Effector memory CD4-positive, alpha-beta T cell (primary cell): ENCODE measurements around the gene BICRA.
"Not testable (repeated sequence)": the region's sequence is repeated elsewhere in the genome, so short reads cannot be mapped to it uniquely, and the experiment has no call there.

Source experiments
- DNase-seq, 3 donors: peaks; one replicate each; pipeline ENCODE4 v3.0.0-alpha.2; 2020
- H3K27ac ChIP-seq: 2 replicates; pipeline ENCODE4 v1.7.0; 2013; ENCODE audit warnings: mild to moderate bottlenecking, low read length, moderate library complexity; ENCODE audit not compliant: insufficient read depth, poor library complexity, severe bottlenecking
- H3K27me3 ChIP-seq: replicated peaks from 2 replicates; pipeline ENCODE4 v1.7.0; 2013; ENCODE audit warnings: mild to moderate bottlenecking, low read length; ENCODE audit not compliant: insufficient read depth, control insufficient read depth, poor library complexity, severe bottlenecking
- H3K36me3 ChIP-seq: 2 replicates; pipeline ENCODE4 v1.7.0; 2013; ENCODE audit warnings: mild to moderate bottlenecking, low read length, moderate library complexity; ENCODE audit not compliant: control insufficient read depth, insufficient read depth
- H3K4me1 ChIP-seq: 2 replicates; pipeline ENCODE4 v1.7.0; 2013; ENCODE audit warnings: low read length, mild to moderate bottlenecking; ENCODE audit not compliant: control insufficient read depth, insufficient read depth, poor library complexity, severe bottlenecking
- H3K4me3 ChIP-seq: 2 replicates; pipeline ENCODE4 v1.7.0; 2013; ENCODE audit warnings: low read length, low read depth, mild to moderate bottlenecking; ENCODE audit not compliant: insufficient read depth, poor library complexity, severe bottlenecking
- H3K9me3 ChIP-seq: 2 replicates; pipeline ENCODE4 v1.7.0; 2013; ENCODE audit warnings: mild to moderate bottlenecking, low read length, moderate library complexity; ENCODE audit not compliant: control insufficient read depth

Gene BICRA

GRCh38 chr19:47630594-47630993 lies 21.7 kb downstream of the BICRA start:
- Histone ChIP-seq H3K27me3 (no peaks in the 10 kb centered on the region), H3K4me3 (no peak overlapping the region), H3K9me3 (no peaks in the 10 kb centered on the region), H3K4me1 (no peaks in the 10 kb centered on the region), H3K27ac (no peak overlapping the region), H3K36me3 (peaks cover 9% of the 10 kb centered on the region)
- no peak for DNase-seq

GRCh38 chr19:47631681-47632446 lies 22.9 kb downstream of the BICRA start:
- Histone ChIP-seq H3K36me3 (peaks cover 9% of the 10 kb centered on the region), H3K27ac (no peak overlapping the region)
- no peak for DNase-seq

DNA sequence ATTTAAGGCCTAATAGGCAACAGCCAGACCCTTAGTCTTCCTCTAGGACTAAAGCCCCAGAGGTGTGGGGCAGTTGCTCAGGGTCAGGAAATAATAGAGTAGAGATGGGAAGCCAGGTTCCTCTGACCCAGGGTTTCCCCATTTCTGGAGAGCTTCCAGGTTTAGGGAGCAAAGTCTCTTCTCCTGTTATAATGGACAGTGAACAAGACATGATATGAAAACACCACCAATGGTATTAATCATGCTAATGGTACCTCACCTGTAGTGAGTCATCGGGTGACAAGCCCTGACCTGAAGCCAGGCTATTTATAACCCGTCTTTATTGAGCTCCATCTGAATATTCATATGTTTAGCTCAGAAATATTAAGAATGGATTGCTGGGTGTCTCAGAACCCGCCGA lies 24.6 kb downstream of the BICRA start:
- Histone ChIP-seq H3K9me3 (no peaks in the 10 kb centered on the region), H3K27me3 (no peaks in the 10 kb centered on the region), H3K4me3 (no peak overlapping the region), H3K4me1 (no peaks in the 10 kb centered on the region), H3K27ac (no peak overlapping the region), H3K36me3 (peaks cover 7% of the 10 kb centered on the region)
- no peak for DNase-seq

More at GRCh38 chr19:47631681-47632446, 22.9 kb downstream of the BICRA start:
- H3K4me3 ChIP-seq, result no peak overlapping the region
- H3K27me3 ChIP-seq, result no peaks in the 10 kb centered on the region
- H3K4me1 ChIP-seq, result no peaks in the 10 kb centered on the region
- H3K9me3 ChIP-seq, result no peaks in the 10 kb centered on the region

- H3K27me3 ChIP-seq, result no peaks in the 10 kb centered on the region
These were observed 25.1 kb downstream of the BICRA start for GRCh38 chr19:47633996-47634395.

GRCh38 chr19:47635152-47635754 lies 26.3 kb downstream of the BICRA start:
- not testable (repeated sequence) for H3K4me3 ChIP-seq, H3K4me1 ChIP-seq, H3K27me3 ChIP-seq, DNase-seq, H3K27ac ChIP-seq, H3K36me3 ChIP-seq, H3K9me3 ChIP-seq

More at GRCh38 chr19:47633996-47634395, 25.1 kb downstream of the BICRA start:
- Histone ChIP-seq H3K36me3 (peaks cover 7% of the 10 kb centered on the region), H3K9me3 (no peaks in the 10 kb centered on the region), H3K4me3 (no peak overlapping the region), H3K27ac (no peak overlapping the region), H3K4me1 (no peaks in the 10 kb centered on the region)
- no peak for DNase-seq

GRCh38 chr19:47637550-47637949 lies 28.6 kb downstream of the BICRA start:
- no peak overlapping the region for H3K27ac ChIP-seq
- H3K4me3 ChIP-seq, result no peak overlapping the region
- no peaks in the 10 kb centered on the region for H3K4me1 ChIP-seq
- H3K36me3 ChIP-seq, result peaks cover 7% of the 10 kb centered on the region
- no peaks in the 10 kb centered on the region for H3K9me3 ChIP-seq
- no peak for DNase-seq
- H3K27me3 ChIP-seq, result no peaks in the 10 kb centered on the region

- Histone ChIP-seq H3K9me3 (no peaks in the 10 kb centered on the region), H3K4me3 (no peak overlapping the region), H3K27me3 (no peaks in the 10 kb centered on the region), H3K27ac (no peak overlapping the region), H3K36me3 (peaks cover 14% of the 10 kb centered on the region), H3K4me1 (no peaks in the 10 kb centered on the region)
- no peak for DNase-seq
These were observed 33.1 kb downstream of the BICRA start for GRCh38 chr19:47641891-47642485.

DNA sequence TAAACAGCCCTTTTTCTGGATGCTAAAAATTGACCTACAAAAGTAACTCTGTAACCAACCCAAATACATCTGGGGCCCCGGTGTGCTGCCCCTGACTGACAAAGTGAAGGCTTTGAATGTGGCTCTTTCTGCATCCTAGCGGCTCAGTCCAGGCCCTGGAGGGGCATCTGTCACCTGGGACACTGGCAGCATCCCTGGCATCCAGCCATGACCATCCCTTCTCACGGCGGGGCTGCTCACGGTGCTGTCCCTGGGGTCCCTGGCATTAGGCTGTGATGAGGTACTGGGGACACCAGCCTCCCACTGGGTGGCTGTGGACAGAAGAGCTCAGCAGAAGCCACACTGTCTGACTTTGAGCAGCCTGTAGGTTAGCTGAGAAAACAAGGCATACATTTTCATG lies 34.3 kb downstream of the BICRA start:
- Histone ChIP-seq H3K36me3 (peaks cover 14% of the 10 kb centered on the region), H3K27me3 (no peaks in the 10 kb centered on the region), H3K4me1 (no peaks in the 10 kb centered on the region), H3K4me3 (no peak overlapping the region), H3K27ac (no peak overlapping the region), H3K9me3 (no peaks in the 10 kb centered on the region)
- no peak for DNase-seq

DNA sequence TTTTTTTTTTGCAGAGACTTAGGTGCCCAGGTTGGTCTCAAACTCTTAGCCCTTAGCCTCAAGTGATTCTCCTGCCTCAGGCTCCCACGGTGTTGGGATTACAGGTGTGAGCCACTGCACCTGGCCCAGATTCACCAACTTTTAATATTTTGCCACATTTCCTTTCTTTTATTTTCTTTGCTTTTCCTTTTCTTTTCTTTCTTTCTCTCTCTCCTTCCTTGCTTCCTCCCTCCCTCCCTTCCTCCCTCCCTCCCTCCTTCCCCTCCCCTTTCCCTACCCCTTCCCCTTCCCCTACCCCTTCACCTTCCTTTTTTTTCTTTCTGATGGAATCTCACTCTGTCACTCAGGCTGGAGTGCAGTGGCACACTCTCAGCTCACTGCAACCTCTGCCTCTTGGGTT lies 35.3 kb downstream of the BICRA start:
- Histone ChIP-seq H3K4me3 (no peak overlapping the region), H3K36me3 (peaks cover 14% of the 10 kb centered on the region), H3K27me3 (no peaks in the 10 kb centered on the region), H3K4me1 (no peaks in the 10 kb centered on the region), H3K9me3 (no peaks in the 10 kb centered on the region), H3K27ac (no peak overlapping the region)
- DNase-seq, result no peak
